CD14-positive monocyte (primary cell): ENCODE results near the gene USP28. TPM values are rescaled to one million over a fixed set of nuclear protein-coding genes. Genes with fewer than 3 reads are reported as not detected.

ENCODE experiments used
- DNase-seq, 3 donors: peaks; one replicate each; pipeline ENCODE4 v3.0.0-alpha.2; 2011 to 2022
- H2AFZ ChIP-seq: 2 replicates; pipeline ENCODE4 v1.6.0; 2012; ENCODE audit warnings: mild to moderate bottlenecking, low read depth, low read length, inconsistent platforms; ENCODE audit not compliant: insufficient read depth, poor library complexity, severe bottlenecking
- H3K27ac ChIP-seq, 2 donors: 1 replicate in 1 of 2; 2 replicates in 1 of 2; pipeline ENCODE4 v1.5.1; 2012 to 2013; ENCODE audit warnings: low read length in 2 of 2, control low read depth in 1 of 2, inconsistent platforms in 1 of 2, low read depth in 1 of 2, mild to moderate bottlenecking in 1 of 2
- H3K27me3 ChIP-seq, 2 donors: one replicate each; pipeline versions ENCODE4 v1.6.0 to v1.6.1; 2011 to 2013; ENCODE audit warnings: low read length in 2 of 2; ENCODE audit not compliant: control insufficient read depth in 2 of 2, insufficient read depth in 2 of 2
- H3K36me3 ChIP-seq, 2 donors: replicated peaks in 1 of 2; 1 replicate in 1 of 2; 2 replicates in 1 of 2; pipeline versions ENCODE4 v1.5.1 to v1.6.1; 2012 to 2013; ENCODE audit warnings: low read length in 2 of 2, control low read depth in 1 of 2, inconsistent platforms in 1 of 2, mild to moderate bottlenecking in 1 of 2; ENCODE audit not compliant: insufficient read depth in 2 of 2, control insufficient read depth in 1 of 2
- H3K4me1 ChIP-seq, 2 donors: 1 replicate in 1 of 2; 2 replicates in 1 of 2; pipeline versions ENCODE4 v1.5.1 to v1.6.1; 2012 to 2013; ENCODE audit warnings: low read length in 2 of 2, control low read depth in 1 of 2, inconsistent platforms in 1 of 2, mild to moderate bottlenecking in 1 of 2, moderate library complexity in 1 of 2; ENCODE audit not compliant: insufficient read depth in 2 of 2, control insufficient read depth in 1 of 2
- H3K4me2 ChIP-seq: replicated peaks from 2 replicates; pipeline ENCODE3; 2012; ENCODE audit warnings: low read length, moderate library complexity, mild to moderate bottlenecking; ENCODE audit not compliant: poor library complexity, severe bottlenecking; ENCODE audit errors: extremely low read depth
- H3K4me3 ChIP-seq, 3 experiments: fragments of 200-600 bp in 1 of 3; sonication (generic) in 1 of 3; replicated peaks in 1 of 3; 1 replicate in 2 of 3; 2 replicates in 1 of 3; pipeline ENCODE4 v1.5.1; 2011 to 2013; ENCODE audit warnings: low read length in 3 of 3, mild to moderate bottlenecking in 3 of 3, control low read depth in 2 of 3, low read depth in 2 of 3, inconsistent platforms in 1 of 3, moderate library complexity in 1 of 3
- H3K79me2 ChIP-seq: 2 replicates; pipeline ENCODE4 v1.6.0; 2012; ENCODE audit warnings: mild to moderate bottlenecking, control low read depth, inconsistent platforms, low read length, moderate library complexity; ENCODE audit not compliant: insufficient read depth
- H3K9ac ChIP-seq: 2 replicates; pipeline ENCODE4 v1.6.0; 2017; ENCODE audit warnings: low read length, mild to moderate bottlenecking; ENCODE audit not compliant: insufficient read depth, poor library complexity, severe bottlenecking
- H3K9me3 ChIP-seq, 2 donors: replicated peaks in 1 of 2; 1 replicate in 1 of 2; 2 replicates in 1 of 2; pipeline versions ENCODE4 v1.5.1 to v1.6.1; 2012 to 2013; ENCODE audit warnings: low read length in 2 of 2, control low read depth in 1 of 2; ENCODE audit not compliant: control insufficient read depth in 1 of 2, insufficient read depth in 1 of 2
- H4K20me1 ChIP-seq: 2 replicates; pipeline ENCODE4 v1.6.0; 2012; ENCODE audit warnings: mild to moderate bottlenecking, low read length, control low read depth, moderate library complexity; ENCODE audit not compliant: insufficient read depth
- H3K27ac Mint-ChIP-seq, 7 donors: one replicate each; pipeline ENCODE4 v1.8.0; 2020; ENCODE audit warnings: mild to moderate bottlenecking in 7 of 7, mixed read lengths in 7 of 7, moderate library complexity in 6 of 7, inconsistent platforms in 2 of 7
- H3K27me3 Mint-ChIP-seq, 3 donors: one replicate each; pipeline ENCODE4 v1.8.0; 2021 to 2022; ENCODE audit warnings: low read depth in 3 of 3, mild to moderate bottlenecking in 3 of 3, mixed read lengths in 3 of 3, moderate library complexity in 3 of 3, inconsistent platforms in 1 of 3
- H3K36me3 Mint-ChIP-seq, 2 donors: one replicate each; pipeline ENCODE4 v1.8.0; 2020; ENCODE audit warnings: mixed read lengths in 2 of 2, inconsistent platforms in 1 of 2, mild to moderate bottlenecking in 1 of 2
- H3K4me1 Mint-ChIP-seq: one replicate; pipeline ENCODE4 v1.8.0; 2020; ENCODE audit warnings: mild to moderate bottlenecking, mixed read lengths
- H3K4me3 Mint-ChIP-seq, 2 donors: one replicate each; pipeline ENCODE4 v1.8.0; 2020; ENCODE audit warnings: mild to moderate bottlenecking in 2 of 2, mixed read lengths in 2 of 2, moderate library complexity in 1 of 2
- H3K9me3 Mint-ChIP-seq, 7 donors: one replicate each; pipeline ENCODE4 v1.8.0; 2020 to 2022; ENCODE audit warnings: mixed read lengths in 7 of 7, mild to moderate bottlenecking in 6 of 7, moderate library complexity in 6 of 7, inconsistent platforms in 2 of 7
- CTCF ChIP-seq: fragments of 200-600 bp; IDR thresholded peaks from one replicate; pipeline ENCODE4 v1.8.0; 2022; ENCODE audit warnings: antibody characterized with exemption, mild to moderate bottlenecking
- WGBS: methylation state at CpG from one replicate; pipeline ENCODE4 v1.1.5; 2013; ENCODE audit warnings: missing lambda C conversion rate; ENCODE audit not compliant: insufficient coverage; 5-methylcytosine and 5-hydroxymethylcytosine counted together
- intact Hi-C, 2 donors: fragments of 100-400 bp; cut with micrococcal nuclease; formaldehyde crosslinking; loops; one replicate each; pipeline versions ENCODE4 v1.15.0 to v1.15.1; 2023
- polyA plus RNA-seq, 3 donors: library from polyadenylated mRNA; depleted of rRNA in 1 of 3; unstranded in 2 of 3; stranded (reverse) in 1 of 3; fragments of 300-500 nt in 2 of 3; fragments of >200 nt in 1 of 3; fragmentation: Illumina TruSeq in 2 of 3; gene quantifications; 1 replicate in 2 of 3; 2 replicates in 1 of 3; pipeline ENCODE4 v1.2.3, GENCODE V29; 2012 to 2021

Gene USP28
- polyA plus RNA-seq, 3 donors = 13.4 to 21.9 (median 17.7) TPM

- no CpG with 5 or more reads among the region's 1 CpG for WGBS
- no peaks in the 10 kb centered on the region for H3K27me3 ChIP-seq
- no peaks in the 10 kb centered on the region for H3K9me3 Mint-ChIP-seq
- H3K4me3 ChIP-seq = no peak overlapping the region
- TF ChIP-seq CTCF = no peak
- H3K9ac ChIP-seq = no peak overlapping the region
- H3K4me3 Mint-ChIP-seq = no peak overlapping the region
- DNase-seq = no peak
- no peaks in the 10 kb centered on the region for H3K79me2 ChIP-seq
- no peaks in the 10 kb centered on the region for H3K36me3 Mint-ChIP-seq
- H4K20me1 ChIP-seq = no peaks in the 10 kb centered on the region
- intact Hi-C loops = no loop called here
- H3K27ac ChIP-seq = no peak overlapping the region
- no peaks in the 10 kb centered on the region for H3K4me1 ChIP-seq
- H3K27me3 Mint-ChIP-seq = peaks cover 6 to 16% (median 10%) of the 10 kb centered on the region in 3 donors
- H3K36me3 ChIP-seq = no peaks in the 10 kb centered on the region
- H3K4me1 Mint-ChIP-seq = no peaks in the 10 kb centered on the region
- no peaks in the 10 kb centered on the region for H3K9me3 ChIP-seq
- no peak overlapping the region for H2AFZ ChIP-seq
- no peak overlapping the region for H3K4me2 ChIP-seq
- H3K27ac Mint-ChIP-seq = no peak overlapping the region
Measured at GRCh38 chr11:113907152-113907551, 31.8 kb upstream of the USP28 start.

- H3K36me3 Mint-ChIP-seq = no peaks in the 10 kb centered on the region
- H4K20me1 ChIP-seq = no peaks in the 10 kb centered on the region
- no peak overlapping the region for H3K4me3 Mint-ChIP-seq
- H3K27me3 Mint-ChIP-seq = peaks cover 5 to 11% (median 10%) of the 10 kb centered on the region in 3 donors
- no peak overlapping the region for H2AFZ ChIP-seq
- H3K36me3 ChIP-seq = no peaks in the 10 kb centered on the region
- H3K4me1 ChIP-seq = no peaks in the 10 kb centered on the region
- no peak overlapping the region for H3K27ac Mint-ChIP-seq
- H3K9ac ChIP-seq = no peak overlapping the region
- H3K79me2 ChIP-seq = no peaks in the 10 kb centered on the region
- H3K27ac ChIP-seq = no peak overlapping the region
- H3K27me3 ChIP-seq = no peaks in the 10 kb centered on the region
- H3K4me1 Mint-ChIP-seq = no peaks in the 10 kb centered on the region
- no peak for DNase-seq
- no peaks in the 10 kb centered on the region for H3K9me3 ChIP-seq
- TF ChIP-seq CTCF = no peak
- intact Hi-C loops = no loop called here
- WGBS = 90% methylated on average over 2 of the region's 2 CpGs
- H3K4me3 ChIP-seq = no peak overlapping the region
- no peak overlapping the region for H3K4me2 ChIP-seq
- no peaks in the 10 kb centered on the region for H3K9me3 Mint-ChIP-seq
Measured at GRCh38 chr11:113906516-113906915, 31.1 kb upstream of the USP28 start.
